Lower leg skin (tissue), 3 donors: ENCODE results near the gene AADACL3.

Experiments
- POLR2A ChIP-seq, 2 donors: fragments of 450-650 bp; IDR thresholded peaks; one replicate each; pipeline ENCODE4 v1.6.1; 2016 to 2017; ENCODE audit warnings: antibody characterized with exemption in 2 of 2, mild to moderate bottlenecking in 1 of 2, moderate library complexity in 1 of 2
- TF ChIP-seq, protein P1 (sequence below), 3 donors: fragments of 450-650 bp; IDR thresholded peaks; one replicate each; pipeline ENCODE4 v1.5.1; 2016; ENCODE audit warnings: antibody characterized with exemption in 3 of 3, mild to moderate bottlenecking in 3 of 3, moderate library complexity in 2 of 3

DNA sequence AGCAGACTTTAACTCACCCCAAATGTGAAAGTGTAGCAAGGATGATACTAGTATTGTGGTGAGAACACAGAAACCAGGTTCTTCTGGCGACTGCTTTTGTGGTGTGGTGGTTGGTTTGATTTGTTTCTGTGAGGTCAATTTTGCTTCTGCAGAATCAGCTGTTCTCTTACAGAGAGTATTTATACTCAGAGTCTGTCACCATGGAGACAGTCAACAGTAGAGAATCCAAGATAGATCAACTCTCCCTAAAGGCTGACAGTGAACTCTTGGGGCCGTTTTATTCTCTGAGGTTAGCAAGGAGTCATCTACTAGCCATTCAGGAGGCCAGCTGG lies 30.0 kb downstream of the AADACL3 start, which contains the start of gene CFAP107:
- TF ChIP-seq, protein P1, sequence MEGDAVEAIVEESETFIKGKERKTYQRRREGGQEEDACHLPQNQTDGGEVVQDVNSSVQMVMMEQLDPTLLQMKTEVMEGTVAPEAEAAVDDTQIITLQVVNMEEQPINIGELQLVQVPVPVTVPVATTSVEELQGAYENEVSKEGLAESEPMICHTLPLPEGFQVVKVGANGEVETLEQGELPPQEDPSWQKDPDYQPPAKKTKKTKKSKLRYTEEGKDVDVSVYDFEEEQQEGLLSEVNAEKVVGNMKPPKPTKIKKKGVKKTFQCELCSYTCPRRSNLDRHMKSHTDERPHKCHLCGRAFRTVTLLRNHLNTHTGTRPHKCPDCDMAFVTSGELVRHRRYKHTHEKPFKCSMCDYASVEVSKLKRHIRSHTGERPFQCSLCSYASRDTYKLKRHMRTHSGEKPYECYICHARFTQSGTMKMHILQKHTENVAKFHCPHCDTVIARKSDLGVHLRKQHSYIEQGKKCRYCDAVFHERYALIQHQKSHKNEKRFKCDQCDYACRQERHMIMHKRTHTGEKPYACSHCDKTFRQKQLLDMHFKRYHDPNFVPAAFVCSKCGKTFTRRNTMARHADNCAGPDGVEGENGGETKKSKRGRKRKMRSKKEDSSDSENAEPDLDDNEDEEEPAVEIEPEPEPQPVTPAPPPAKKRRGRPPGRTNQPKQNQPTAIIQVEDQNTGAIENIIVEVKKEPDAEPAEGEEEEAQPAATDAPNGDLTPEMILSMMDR (IDR thresholded peaks at IDR 0.05) = no peak
- no peak for TF ChIP-seq POLR2A (IDR thresholded peaks at IDR 0.05)
